Stimulated activated CD8-positive, alpha-beta memory T cell treated with anti-CD3 and anti-CD28 coated beads, Interleukin-4, amount 100 ng/mL, for 4 hours (primary cell): Measurements from ENCODE around the gene C18orf32.
A peak's percentile ranks its signal among the peaks of the same experiment; 100 is the strongest.
"Not testable (repeated sequence)": the region's sequence is repeated elsewhere in the genome, so short reads cannot be mapped to it uniquely, and the experiment has no call there.

ENCODE experiments used
- DNase-seq, 2 donors: peaks; one replicate each; pipeline ENCODE4 v3.0.0-alpha.2; 2020; ENCODE audit warnings: low read depth in 2 of 2, low spot score in 1 of 2

C18orf32 gene

GRCh38 chr18:49486953-49487710 lies at the start of gene C18orf32:
TSS of gene C18orf32 (minus strand) at chr18:49487234. CDS start at chr18:49483748, 3,486 bp downstream.
- peak; percentile 83 to 88 for DNase-seq

- DNase-seq = no peak
Observed at GRCh38 chr18:49534846-49535601, 48.0 kb upstream of the C18orf32 start.

- DNase-seq = no peak
Observed at GRCh38 chr18:49531678-49532153, 44.7 kb upstream of the C18orf32 start.

DNA sequence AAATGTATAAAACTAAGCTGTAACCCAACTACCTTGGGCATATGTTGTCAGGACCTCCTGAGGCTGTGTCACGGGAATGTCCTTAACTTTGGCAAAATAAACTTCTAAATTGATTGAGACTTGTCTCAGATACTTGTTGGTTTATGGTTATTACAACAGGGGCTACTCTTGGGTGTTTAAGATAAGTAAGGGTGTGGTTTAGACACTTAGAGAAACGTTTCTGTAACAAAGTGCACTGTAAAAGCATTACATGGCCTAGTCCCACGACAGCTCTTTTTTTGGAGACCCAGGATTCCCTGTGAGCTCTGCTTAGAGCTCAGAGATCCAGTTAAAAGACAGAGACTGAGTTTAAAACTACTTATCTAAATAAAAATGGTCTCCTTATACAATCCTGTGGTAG lies 42.6 kb upstream of the C18orf32 start:
- DNase-seq = no peak

- no peak for DNase-seq
Observed at GRCh38 chr18:49527631-49528327, 40.7 kb upstream of the C18orf32 start.

DNA sequence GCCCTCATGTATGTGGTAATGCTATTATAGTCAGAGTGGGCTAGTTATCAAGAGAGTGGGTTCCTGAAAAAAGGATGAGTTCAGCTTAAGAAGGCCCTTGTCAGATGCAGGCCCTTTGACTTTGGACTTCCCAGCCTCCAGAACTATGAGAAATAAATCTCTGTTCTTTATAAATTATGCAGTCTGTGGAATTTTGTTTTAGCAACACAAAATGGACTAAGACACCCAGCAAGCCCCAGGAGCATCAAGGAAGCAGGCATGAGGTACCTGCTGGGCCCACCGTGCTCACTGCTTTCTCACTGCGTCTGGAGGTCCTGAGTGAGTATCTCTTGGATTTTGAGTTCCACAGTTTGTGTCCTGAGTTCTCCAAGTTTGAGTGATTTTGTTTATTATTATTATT lies 38.9 kb upstream of the C18orf32 start:
- no peak for DNase-seq

DNA sequence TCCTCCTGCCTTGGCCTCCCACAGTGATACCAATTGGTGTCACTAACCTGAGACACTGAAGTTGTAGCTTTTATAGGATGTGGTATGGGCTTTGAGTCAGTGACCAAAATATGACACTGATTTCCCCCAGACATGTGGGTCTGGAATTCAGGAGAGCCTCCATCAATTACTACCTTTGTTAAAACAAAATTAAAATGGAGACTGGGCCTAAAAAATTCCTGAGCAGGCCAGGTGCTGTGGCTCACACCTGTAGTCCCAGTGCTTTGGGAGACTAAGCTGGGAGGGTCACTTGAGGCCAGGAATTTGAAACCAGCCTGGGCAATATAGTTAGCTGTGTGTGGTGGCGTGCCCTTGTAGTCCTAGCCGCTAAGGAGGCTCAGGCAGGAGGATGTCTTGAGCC lies 37.9 kb upstream of the C18orf32 start:
- no peak for DNase-seq

GRCh38 chr18:49524349-49524748 lies 37.3 kb upstream of the C18orf32 start:
- DNase-seq = no peak

- not testable (repeated sequence) for DNase-seq
Observed at GRCh38 chr18:49523580-49524093, 36.6 kb upstream of the C18orf32 start.

GRCh38 chr18:49521216-49521835 lies 34.3 kb upstream of the C18orf32 start:
- no peak for DNase-seq

- no peak for DNase-seq
Observed at GRCh38 chr18:49520661-49521145, 33.7 kb upstream of the C18orf32 start.

GRCh38 chr18:49519101-49519971 lies 32.3 kb upstream of the C18orf32 start:
- DNase-seq = no peak

DNA sequence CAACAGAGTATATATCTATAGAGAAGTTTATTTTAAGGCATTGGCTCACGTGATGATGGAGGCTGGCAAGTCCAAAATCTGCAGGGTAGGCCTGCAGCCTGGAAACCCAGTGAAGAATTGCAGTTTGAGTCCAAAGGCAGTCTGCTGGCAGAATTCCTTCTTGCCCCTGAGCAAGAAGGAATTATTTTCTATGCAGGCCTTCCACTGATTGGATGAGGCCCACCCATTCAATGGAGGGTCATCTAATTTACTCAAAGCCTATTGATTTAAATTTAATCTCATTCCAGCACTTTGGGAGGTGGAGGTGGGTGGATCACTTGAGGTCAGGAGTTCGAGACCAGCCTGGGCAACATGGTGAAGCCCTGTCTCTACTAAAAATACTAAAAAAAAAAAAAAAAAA lies 30.4 kb upstream of the C18orf32 start:
- DNase-seq = no peak

GRCh38 chr18:49515516-49515915 lies 28.5 kb upstream of the C18orf32 start:
- no peak for DNase-seq

GRCh38 chr18:49515003-49515402 lies 28.0 kb upstream of the C18orf32 start:
- not testable (repeated sequence) for DNase-seq

- DNase-seq = no peak
Observed at GRCh38 chr18:49514577-49514976, 27.5 kb upstream of the C18orf32 start.

- not testable (repeated sequence) for DNase-seq
Observed at GRCh38 chr18:49512876-49513275, 25.8 kb upstream of the C18orf32 start.

GRCh38 chr18:49510393-49511115 lies 23.5 kb upstream of the C18orf32 start:
- no peak for DNase-seq

DNA sequence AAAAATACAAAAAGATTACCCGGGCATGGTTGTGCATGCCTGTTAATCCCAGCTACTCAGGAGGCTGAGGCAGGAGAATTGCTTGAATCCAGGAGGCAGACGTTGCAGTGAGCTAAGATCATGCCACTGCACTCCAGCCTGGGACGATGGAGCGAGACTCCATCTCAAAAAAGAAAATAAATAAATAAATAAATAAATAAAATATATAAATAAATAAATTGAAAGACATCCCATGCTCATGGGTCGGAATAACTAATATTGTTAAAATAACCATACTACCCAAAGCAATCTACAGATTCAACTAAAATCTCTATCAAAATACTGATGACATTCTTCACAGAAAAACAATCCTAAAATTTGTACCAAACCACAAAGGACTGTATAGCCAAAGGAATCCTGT lies 19.4 kb upstream of the C18orf32 start:
- DNase-seq = not testable (repeated sequence)
